ENCODE measurements around the gene AASDHPPT. TPM values are rescaled to one million over a fixed set of nuclear protein-coding genes. Genes with fewer than 3 reads are reported as not detected.

The AASDHPPT gene
- total and polyA plus RNA-seq, 9 of the 15 experiments (the other 6 are each of a cell fraction or from before 2014, with no cell fraction given): 48.7 to 115 (median 69.0) TPM

- in situ Hi-C loops (cut with MboI) (no loop called here), intact Hi-C loops (cut with micrococcal nuclease) (no loop called here)
- 0% methylated on average over 3 of the region's 3 CpGs for WGBS (ENCODE audit: insufficient coverage, low coverage, missing lambda C conversion rate)
- H3K27me3 ChIP-seq (ENCODE audit: control insufficient read depth in 2 of 2, insufficient read depth in 2 of 2, low read length in 2 of 2): no peaks in the 10 kb centered on the region
- no peak overlapping the region for H3K4me2 ChIP-seq (ENCODE audit: insufficient read depth, low read length)
- ATAC-seq (no peak), FAIRE-seq (no peak), DNase-seq (ENCODE audit: extremely low read depth in 1 of 4, low spot score in 3 of 4) (no peak)
- no peak overlapping the region for H2AFZ ChIP-seq (ENCODE audit: low read depth, low read length)
- H3K79me2 ChIP-seq (ENCODE audit: control insufficient read depth, insufficient read depth, low read length): no peaks in the 10 kb centered on the region
- ChIA-PET CTCF (ENCODE audit: low intra/inter-chr PET ratio) (no interaction called here), POLR2A (no interaction called here)
- TF ChIP-seq EZH2 (IDR thresholded peaks at IDR 0.05; ENCODE audit: borderline replicate concordance, low read depth, low read length): no peak
- peak; percentile 76 for TF ChIP-seq ZNF316 (IDR thresholded peaks at IDR 0.05)
- peak; percentile 36; the same call in 1 of the 2 replicates for TF ChIP-seq C11orf30 (IDR thresholded peaks at IDR 0.05; ENCODE audit: low read depth)
- TF ChIP-seq RBM17 (IDR thresholded peaks at IDR 0.05; ENCODE audit: borderline replicate concordance, low read depth, low read length): no peak
- no peak for TF ChIP-seq HINFP (tag; conservative IDR thresholded peaks at IDR 0.05; ENCODE audit: low read depth)
- 0 out of 2 replicates have a peak, but pooled peaks have one; percentile 21 for TF ChIP-seq MAFG (tag; conservative IDR thresholded peaks at IDR 0.05)
- H3K9me1 ChIP-seq (ENCODE audit: control insufficient read depth, insufficient read depth, low read length): no peaks in the 10 kb centered on the region
- no peak overlapping the region for H3K27ac ChIP-seq (ENCODE audit: extremely low read depth, low read depth, low read length)
- H3K4me3 ChIP-seq: no peak overlapping the region
- H3K9me3 ChIP-seq (replicated peaks; ENCODE audit: control insufficient read depth, insufficient read depth, low read depth, low read length): no peaks in the 10 kb centered on the region
- no TSS peak for BruUV-seq (replicated peaks)
- H3K4me1 ChIP-seq (replicated peaks in 1 of 2; ENCODE audit: control insufficient read depth in 2 of 2, insufficient read depth in 2 of 2, low read length in 2 of 2): no peaks in the 10 kb centered on the region
- no peaks in the 10 kb centered on the region for H3K36me3 ChIP-seq (ENCODE audit: control insufficient read depth, insufficient read depth, low read length)
- H3K9ac ChIP-seq (ENCODE audit: insufficient read depth in 1 of 2, low read depth in 2 of 2, low read length in 2 of 2): no peak overlapping the region
- no peaks in the 10 kb centered on the region for H4K20me1 ChIP-seq (replicated peaks; ENCODE audit: control insufficient read depth, insufficient read depth, low read length)
Observed at GRCh38 chr11:106132582-106133354, 55.3 kb downstream of the AASDHPPT start.

Measured in K562 (cell line).